A549 (cell line): ENCODE results near the gene RHBDD3.

Experiments used
- FOSL2 ChIP-seq, 2 experiments: fragments of 450-650 bp in 1 of 2; fragments of >200 bp in 1 of 2; sonication (Bioruptor Twin) in 1 of 2; formaldehyde crosslinking; IDR thresholded peaks; 2 replicates each; pipeline versions ENCODE4 v1.5.0 to v1.6.1; 2016 to 2020; ENCODE audit warnings: mild to moderate bottlenecking in 1 of 2, moderate library complexity in 1 of 2
- HOXB5 ChIP-seq: fragments of 250-450 bp; sonication (Bioruptor Pico); IDR thresholded peaks from 2 replicates; pipeline ENCODE4 v1.5.0; 2020; ENCODE audit warnings: mild to moderate bottlenecking, moderate library complexity
- JUN ChIP-seq, 2 experiments: fragments of >200 bp; sonication (Bioruptor Twin); formaldehyde crosslinking; IDR thresholded peaks; 2 replicates in 1 of 2; 3 replicates in 1 of 2; pipeline ENCODE4 v1.6.1; 2016 to 2017
- MAZ ChIP-seq: fragments of 150-350 bp; IDR thresholded peaks from 2 replicates; pipeline ENCODE4 v1.6.1; 2014; ENCODE audit warnings: antibody characterized with exemption, low read depth, low read length, borderline replicate concordance
- RARB ChIP-seq: fragments of 250-450 bp; sonication (Bioruptor Pico); IDR thresholded peaks from 2 replicates; pipeline ENCODE4 v1.8.0; 2021; ENCODE audit warnings: mild to moderate bottlenecking, moderate library complexity
- REST ChIP-seq: fragments of 200-600 bp; sonication (generic); IDR thresholded peaks from 2 replicates; pipeline ENCODE4 v1.6.1; 2016; ENCODE audit warnings: antibody characterized with exemption, mild to moderate bottlenecking, moderate library complexity
- SREBF2 ChIP-seq: fragments of 450-650 bp; IDR thresholded peaks from 2 replicates; pipeline ENCODE4 v1.6.1; 2014; ENCODE audit warnings: mild to moderate bottlenecking, moderate library complexity
- TF ChIP-seq, protein P1 (sequence below): fragments of >200 bp; sonication (Bioruptor Twin); formaldehyde crosslinking; IDR thresholded peaks from 3 replicates; pipeline ENCODE4 v1.5.1; 2016

GRCh38 chr22:29310065-29310862 lies 42.5 kb upstream of the RHBDD3 start:
- TF ChIP-seq JUN (IDR thresholded peaks at IDR 0.05): no peak
- TF ChIP-seq, protein P1, sequence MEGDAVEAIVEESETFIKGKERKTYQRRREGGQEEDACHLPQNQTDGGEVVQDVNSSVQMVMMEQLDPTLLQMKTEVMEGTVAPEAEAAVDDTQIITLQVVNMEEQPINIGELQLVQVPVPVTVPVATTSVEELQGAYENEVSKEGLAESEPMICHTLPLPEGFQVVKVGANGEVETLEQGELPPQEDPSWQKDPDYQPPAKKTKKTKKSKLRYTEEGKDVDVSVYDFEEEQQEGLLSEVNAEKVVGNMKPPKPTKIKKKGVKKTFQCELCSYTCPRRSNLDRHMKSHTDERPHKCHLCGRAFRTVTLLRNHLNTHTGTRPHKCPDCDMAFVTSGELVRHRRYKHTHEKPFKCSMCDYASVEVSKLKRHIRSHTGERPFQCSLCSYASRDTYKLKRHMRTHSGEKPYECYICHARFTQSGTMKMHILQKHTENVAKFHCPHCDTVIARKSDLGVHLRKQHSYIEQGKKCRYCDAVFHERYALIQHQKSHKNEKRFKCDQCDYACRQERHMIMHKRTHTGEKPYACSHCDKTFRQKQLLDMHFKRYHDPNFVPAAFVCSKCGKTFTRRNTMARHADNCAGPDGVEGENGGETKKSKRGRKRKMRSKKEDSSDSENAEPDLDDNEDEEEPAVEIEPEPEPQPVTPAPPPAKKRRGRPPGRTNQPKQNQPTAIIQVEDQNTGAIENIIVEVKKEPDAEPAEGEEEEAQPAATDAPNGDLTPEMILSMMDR: no peak
- TF ChIP-seq MAZ: no peak
- no peak for TF ChIP-seq REST
- TF ChIP-seq HOXB5: no peak
- TF ChIP-seq SREBF2: no peak
- no peak for TF ChIP-seq RARB
- no peak for TF ChIP-seq FOSL2 (IDR thresholded peaks at IDR 0.05)
- no peak for TF ChIP-seq FOSL2 (CRISPR knock-in tag; IDR thresholded peaks at IDR 0.05)
